Uterus (tissue), 4 donors: ENCODE measurements around the gene SLC26A1. TPM values are rescaled to one million over a fixed set of nuclear protein-coding genes. Genes with fewer than 3 reads are reported as not detected.
A peak's percentile ranks its signal among the peaks of the same experiment; 100 is the strongest.

ENCODE experiments used
- DNase-seq, 2 donors: peaks; one replicate each; pipeline ENCODE4 v3.0.0-alpha.2; 2019 to 2020
- H3K27ac ChIP-seq, 2 donors: fragments of 200-600 bp; sonication (generic); 1 replicate in 1 of 2; 2 replicates in 1 of 2; pipeline ENCODE4 v1.5.1; 2016 to 2018
- H3K27me3 ChIP-seq, 2 donors: fragments of 200-600 bp; sonication (generic); one replicate each; pipeline ENCODE4 v1.5.1; 2018 to 2019; ENCODE audit warnings: control low read depth in 1 of 2
- H3K36me3 ChIP-seq, 2 donors: fragments of 200-600 bp; sonication (generic); one replicate each; pipeline ENCODE4 v1.5.1; 2019; ENCODE audit warnings: control low read depth in 1 of 2
- H3K4me1 ChIP-seq, 2 donors: fragments of 200-600 bp; sonication (generic); one replicate each; pipeline ENCODE4 v1.5.1; 2018 to 2019; ENCODE audit warnings: control low read depth in 1 of 2
- H3K4me3 ChIP-seq, 2 donors: fragments of 200-600 bp; sonication (generic); 1 replicate in 1 of 2; 2 replicates in 1 of 2; pipeline ENCODE4 v1.5.1; 2018 to 2019; ENCODE audit warnings: mild to moderate bottlenecking in 1 of 2
- H3K9me3 ChIP-seq, 2 donors: fragments of 200-600 bp; sonication (generic); one replicate each; pipeline ENCODE4 v1.5.1; 2019; ENCODE audit warnings: control low read depth in 1 of 2
- CTCF ChIP-seq, 4 experiments: fragments of 200-600 bp in 2 of 4; fragments of 450-650 bp in 2 of 4; sonication (generic) in 2 of 4; IDR thresholded peaks; one replicate each; pipeline ENCODE4 v1.5.1; 2016 to 2019; ENCODE audit warnings: antibody characterized with exemption in 4 of 4, mild to moderate bottlenecking in 2 of 4, moderate library complexity in 1 of 4
- POLR2A ChIP-seq, 2 donors: fragments of 450-650 bp; IDR thresholded peaks; one replicate each; pipeline ENCODE4 v1.6.1; 2016; ENCODE audit warnings: antibody characterized with exemption in 2 of 2, mild to moderate bottlenecking in 1 of 2, moderate library complexity in 1 of 2
- intact Hi-C: fragments of 100-400 bp; cut with DNase I; formaldehyde crosslinking; loops from one replicate; pipeline ENCODE4 v1.15.1; 2023; ENCODE audit warnings: low total_unique reads
- total RNA-seq, 4 donors: library from RNA; depleted of rRNA in 3 of 4; stranded (reverse); fragments of >200 nt in 3 of 4; gene quantifications; one replicate each; pipeline versions ENCODE4 v1.1.0 to v1.2.4, GENCODE V29; 2014 to 2023
- donor health status: DM: yes; HTN: yes; CAD: no.

Gene SLC26A1
- total RNA-seq, 4 donors from 2014 or later = 0.07 to 0.12 TPM; not detected in 2

- Histone ChIP-seq H3K4me3 (no peak overlapping the region), H3K27me3 (no peaks in the 10 kb centered on the region), H3K4me1 (no peaks in the 10 kb centered on the region), H3K36me3 (no peaks in the 10 kb centered on the region), H3K9me3 (no peaks in the 10 kb centered on the region), H3K27ac (no peak overlapping the region)
- intact Hi-C loops = no loop called here
- TF ChIP-seq CTCF (IDR thresholded peaks at IDR 0.05) (no peak), POLR2A (IDR thresholded peaks at IDR 0.05) (no peak)
- no peak for DNase-seq
Measured at GRCh38 chr4:955161-955921, 37.9 kb downstream of the SLC26A1 start.

- no peak for DNase-seq
Measured at GRCh38 chr4:954211-955020, 38.8 kb downstream of the SLC26A1 start.

GRCh38 chr4:953574-953915, 39.7 kb downstream of the SLC26A1 start:
- no peaks in the 10 kb centered on the region for H3K4me1 ChIP-seq
- intact Hi-C loops = no loop called here
- no peaks in the 10 kb centered on the region for H3K9me3 ChIP-seq
- no peaks in the 10 kb centered on the region for H3K36me3 ChIP-seq
- no peak overlapping the region for H3K27ac ChIP-seq
- no peaks in the 10 kb centered on the region for H3K27me3 ChIP-seq
- H3K4me3 ChIP-seq = no peak overlapping the region
- no peak for TF ChIP-seq CTCF (IDR thresholded peaks at IDR 0.05)
- TF ChIP-seq POLR2A (IDR thresholded peaks at IDR 0.05) = no peak
- DNase-seq = peak in 1 of 2 donors; percentile 13

More at GRCh38 chr4:954211-955020, 38.8 kb downstream of the SLC26A1 start:
- no peak overlapping the region for H3K27ac ChIP-seq
- intact Hi-C loops = no loop called here
- H3K4me3 ChIP-seq = no peak overlapping the region
- no peaks in the 10 kb centered on the region for H3K9me3 ChIP-seq
- no peaks in the 10 kb centered on the region for H3K4me1 ChIP-seq
- H3K27me3 ChIP-seq = no peaks in the 10 kb centered on the region
- TF ChIP-seq POLR2A (IDR thresholded peaks at IDR 0.05) (no peak), CTCF (IDR thresholded peaks at IDR 0.05) (no peak)
- no peaks in the 10 kb centered on the region for H3K36me3 ChIP-seq

- intact Hi-C loops = no loop called here
Measured at GRCh38 chr4:952881-953573, 40.2 kb downstream of the SLC26A1 start.

More at GRCh38 chr4:952881-953573, 40.2 kb downstream of the SLC26A1 start:
- no peaks in the 10 kb centered on the region for H3K4me1 ChIP-seq
- TF ChIP-seq POLR2A (IDR thresholded peaks at IDR 0.05) = no peak
- no peak for TF ChIP-seq CTCF (IDR thresholded peaks at IDR 0.05)
- DNase-seq = no peak
- H3K36me3 ChIP-seq = no peaks in the 10 kb centered on the region
- no peaks in the 10 kb centered on the region for H3K9me3 ChIP-seq
- no peak overlapping the region for H3K4me3 ChIP-seq
- no peak overlapping the region for H3K27ac ChIP-seq
- H3K27me3 ChIP-seq = no peaks in the 10 kb centered on the region
